HCT116 (cell line): Measurements from ENCODE around the gene RNF220. TPM values are rescaled to one million over a fixed set of nuclear protein-coding genes. Genes with fewer than 3 reads are reported as not detected.

Source experiments
- ATAC-seq: fragments of 200-7000 bp; cut with Tn5 transposase; 2 replicates; pipeline ENCODE4 v1.9.1; 2020; ENCODE audit warnings: mild to moderate bottlenecking, moderate library complexity
- BruUV-seq: library from RNA; stranded (reverse); fragments of 400-500 nt; replicated peaks from 2 replicates; lab custom pipeline; 2021; lab: Mats Ljungman, UMichigan
- CTCF ChIA-PET: fragments of 300-600 bp; sonication (Branson Sonifier 250); formaldehyde crosslinking; loops from one replicate; lab custom pipeline; 2021; ENCODE audit warnings: antibody characterized with exemption; lab: Charles Lee
- POLR2A ChIA-PET: fragments of 300-600, 350-600 bp; sonication (Branson Sonifier 250); formaldehyde crosslinking; loops from one replicate; lab custom pipeline; 2021; ENCODE audit warnings: antibody characterized with exemption; lab: Charles Lee
- RAD21 ChIA-PET, 2 experiments: fragments of 300-600 bp; sonication (Branson Sonifier 250); formaldehyde crosslinking; loops; one replicate each; lab custom pipeline; 2023; ENCODE audit warnings: low total read pairs in 2 of 2; ENCODE audit not compliant: uncharacterized antibody in 2 of 2, unreplicated experiment in 2 of 2, low non-redundant PET in 1 of 2; lab: Charles Lee
- DNase-seq: peaks from one replicate; pipeline ENCODE4 v3.0.0-alpha.2; 2010; ENCODE audit warnings: low read depth, low spot score
- H2AFZ ChIP-seq: fragments of 200-600 bp; shearing (Covaris generic), sonication (generic); 2 replicates; pipeline ENCODE4 v1.6.1; 2017; ENCODE audit warnings: low read depth, mixed run types, mixed read lengths, antibody characterized with exemption, low read length; ENCODE audit not compliant: poor library complexity, severe bottlenecking
- H3K27ac ChIP-seq: 2 replicates; pipeline ENCODE4 v1.5.1; 2012; ENCODE audit warnings: low read depth, low read length
- H3K27me3 ChIP-seq: fragments of 200-600 bp; sonication (generic); 2 replicates; pipeline ENCODE4 v1.6.1; 2016; ENCODE audit warnings: mixed run types, low read length, mixed read lengths; ENCODE audit not compliant: insufficient read depth
- H3K36me3 ChIP-seq, 2 experiments: fragments of 200-500 bp in 1 of 2; fragments of 200-600 bp in 1 of 2; sonication (Bioruptor generic) in 1 of 2; sonication (generic) in 1 of 2; 2 replicates each; pipeline versions ENCODE4 v1.5.1 to v1.6.1; 2014 to 2016; ENCODE audit warnings: low read length in 2 of 2, inconsistent platforms in 1 of 2, mixed read lengths in 1 of 2, mixed run types in 1 of 2; ENCODE audit not compliant: insufficient read depth in 2 of 2, control insufficient read depth in 1 of 2
- H3K4me1 ChIP-seq, 2 experiments: fragments of 200-600 bp in 1 of 2; sonication (generic) in 1 of 2; 2 replicates each; pipeline versions ENCODE4 v1.5.1 to v1.6.1; 2012 to 2017; ENCODE audit warnings: low read length in 2 of 2, inconsistent platforms in 1 of 2, mild to moderate bottlenecking in 1 of 2, mixed read lengths in 1 of 2, mixed run types in 1 of 2, moderate library complexity in 1 of 2; ENCODE audit not compliant: insufficient read depth in 2 of 2, control insufficient read depth in 1 of 2
- H3K4me2 ChIP-seq: fragments of 200-600 bp; sonication (generic); 2 replicates; pipeline ENCODE4 v1.6.1; 2017; ENCODE audit warnings: mixed run types, low read length, mixed read lengths
- H3K4me3 ChIP-seq, 2 experiments: fragments of 200-600 bp in 1 of 2; sonication (generic) in 1 of 2; replicated peaks in 1 of 2; 2 replicates each; pipeline ENCODE4 v1.5.1; 2011 to 2016; ENCODE audit warnings: low read length in 2 of 2, control low read depth in 1 of 2, low read depth in 1 of 2, mild to moderate bottlenecking in 1 of 2, mixed read lengths in 1 of 2, mixed run types in 1 of 2
- H3K79me2 ChIP-seq: fragments of 200-600 bp; sonication (generic); 2 replicates; pipeline ENCODE4 v1.6.1; 2017; ENCODE audit warnings: mild to moderate bottlenecking, mixed run types, low read length, moderate library complexity, mixed read lengths; ENCODE audit not compliant: insufficient read depth
- H3K9ac ChIP-seq: fragments of 200-600 bp; sonication (generic); 2 replicates; pipeline ENCODE4 v1.6.1; 2016; ENCODE audit warnings: low read length, mixed read lengths
- H3K9me2 ChIP-seq: fragments of 200-600 bp; sonication (generic), shearing (Covaris generic); 2 replicates; pipeline ENCODE4 v1.6.1; 2017; ENCODE audit warnings: mixed run types, mild to moderate bottlenecking, moderate library complexity; ENCODE audit not compliant: insufficient read depth
- H3K9me3 ChIP-seq, 2 experiments: fragments of 200-500 bp in 1 of 2; fragments of 200-600 bp in 1 of 2; sonication (Bioruptor generic) in 1 of 2; sonication (generic) in 1 of 2; 2 replicates each; pipeline ENCODE4 v1.6.1; 2014 to 2017; ENCODE audit warnings: low read length in 2 of 2, mixed read lengths in 2 of 2, inconsistent platforms in 1 of 2, low read depth in 1 of 2, mild to moderate bottlenecking in 1 of 2, mixed run types in 1 of 2, moderate library complexity in 1 of 2; ENCODE audit not compliant: control insufficient read depth in 1 of 2, insufficient read depth in 1 of 2
- H4K20me1 ChIP-seq: fragments of 200-600 bp; sonication (generic), shearing (Covaris generic); 2 replicates; pipeline ENCODE4 v1.6.1; 2017; ENCODE audit warnings: mixed run types, mild to moderate bottlenecking, moderate library complexity; ENCODE audit not compliant: insufficient read depth
- CEBPB ChIP-seq: IDR thresholded peaks from 2 replicates; pipeline ENCODE4 v1.6.1; 2012; ENCODE audit warnings: low read depth
- EGR1 ChIP-seq: IDR thresholded peaks from 2 replicates; pipeline ENCODE4 v1.6.1; 2012; ENCODE audit warnings: low read depth
- ELF1 ChIP-seq: IDR thresholded peaks from 2 replicates; pipeline ENCODE4 v1.6.1; 2012; ENCODE audit warnings: low read depth, borderline replicate concordance
- EZH2phosphoT487 ChIP-seq: fragments of 200-600 bp; IDR thresholded peaks from 2 replicates; pipeline ENCODE4 v1.6.1; 2018; ENCODE audit warnings: antibody characterized with exemption, borderline replicate concordance
- FOSL1 ChIP-seq: IDR thresholded peaks from 2 replicates; pipeline ENCODE4 v1.6.1; 2012; ENCODE audit warnings: low read depth
- JUND ChIP-seq: IDR thresholded peaks from 2 replicates; pipeline ENCODE4 v1.6.1; 2012
- POLR2AphosphoS5 ChIP-seq: IDR thresholded peaks from 2 replicates; pipeline ENCODE4 v1.6.1; 2011; ENCODE audit warnings: mild to moderate bottlenecking, low read depth, low read length, moderate library complexity
- RAD21 ChIP-seq: IDR thresholded peaks from 2 replicates; pipeline ENCODE4 v1.6.1; 2012; ENCODE audit warnings: low read depth, mild to moderate bottlenecking
- SRF ChIP-seq: IDR thresholded peaks from 2 replicates; pipeline ENCODE4 v1.6.1; 2012; ENCODE audit warnings: low read depth
- YY1 ChIP-seq: IDR thresholded peaks from 2 replicates; pipeline ENCODE4 v1.6.1; 2011; ENCODE audit warnings: low read length, low read depth, moderate library complexity, mild to moderate bottlenecking; ENCODE audit not compliant: insufficient replicate concordance; ENCODE audit errors: extremely low read depth
- intact Hi-C: fragments of 100-400 bp; cut with micrococcal nuclease; formaldehyde crosslinking; loops from 2 replicates; pipeline ENCODE4 v1.10.0; 2022
- total RNA-seq: library from RNA; stranded (reverse); gene quantifications from one replicate; pipeline ENCODE4 v1.2.1, GENCODE V29; 2021; ENCODE audit not compliant: unreplicated experiment
- TF ChIP-seq, protein P1 (sequence below): IDR thresholded peaks from 2 replicates; pipeline ENCODE4 v1.6.1; 2012
- TF ChIP-seq, protein P2 (sequence below): IDR thresholded peaks from 2 replicates; pipeline ENCODE4 v1.6.1; 2012; ENCODE audit warnings: low read depth
- TF ChIP-seq, protein P3 (sequence below), 3 experiments: fragments of 200-600 bp in 1 of 3; sonication (generic) in 1 of 3; IDR thresholded peaks in 2 of 3; conservative IDR thresholded peaks in 1 of 3; 2 replicates each; pipeline ENCODE4 v1.5.1; 2012 to 2017; ENCODE audit warnings: low read depth in 2 of 3, low read length in 2 of 3, antibody characterized with exemption in 1 of 3, borderline replicate concordance in 1 of 3, control low read depth in 1 of 3, mild to moderate bottlenecking in 1 of 3, mixed read lengths in 1 of 3, mixed run types in 1 of 3, moderate library complexity in 1 of 3; ENCODE audit not compliant: insufficient read depth in 1 of 3

RNF220 gene
- total RNA-seq, 1 experiment from 2014 or later: 84.5 TPM

DNA sequence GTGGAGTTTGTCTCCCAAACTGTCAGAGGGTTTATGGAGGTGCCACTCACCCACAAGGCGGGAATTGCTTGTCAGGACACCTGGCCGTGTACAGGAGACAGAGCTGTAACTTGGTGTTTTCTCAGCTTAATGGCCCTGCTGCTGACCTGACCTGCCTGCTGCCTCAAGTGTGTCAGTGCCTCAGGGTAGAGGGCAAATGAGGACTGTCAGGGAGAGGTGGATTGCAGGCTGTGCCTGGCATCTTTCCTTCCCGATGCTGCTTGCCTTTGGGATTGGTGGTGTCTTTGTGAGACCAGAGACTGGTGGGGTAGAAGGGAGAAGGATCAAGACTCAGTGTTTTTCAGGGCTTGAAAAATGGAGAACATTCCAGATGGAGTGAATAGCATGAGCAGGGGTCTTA, 237.9 kb downstream of the RNF220 start:
- Histone ChIP-seq H3K27ac (no peak overlapping the region), H4K20me1 (no peaks in the 10 kb centered on the region), H3K27me3 (no peaks in the 10 kb centered on the region), H3K9me3 (no peaks in the 10 kb centered on the region), H3K36me3 (peaks cover 17 to 35% of the 10 kb centered on the region in 2 experiments; a peak in 3 of 4 replicates), H3K4me2 (no peak overlapping the region), H3K4me1 (no peaks in the 10 kb centered on the region), H3K4me3 (no peak overlapping the region), H3K9ac (no peak overlapping the region), H3K9me2 (no peaks in the 10 kb centered on the region), H3K79me2 (no peaks in the 10 kb centered on the region), H2AFZ (no peak overlapping the region)
- ChIA-PET RAD21 (no interaction called here), POLR2A (no interaction called here), CTCF (interaction anchor here (1.2 to 2.7 kb wide), 2 partner anchors 10 kb away, joined by 3 to 10 read pairs; no protein-coding TSS in a partner anchor)
- intact Hi-C loops: no loop called here
- no peak for DNase-seq
- no peak for ATAC-seq
- BruUV-seq: no TSS peak
- no peak for TF ChIP-seq POLR2AphosphoS5
- no peak for TF ChIP-seq ELF1
- TF ChIP-seq FOSL1: no peak
- TF ChIP-seq, protein P1, sequence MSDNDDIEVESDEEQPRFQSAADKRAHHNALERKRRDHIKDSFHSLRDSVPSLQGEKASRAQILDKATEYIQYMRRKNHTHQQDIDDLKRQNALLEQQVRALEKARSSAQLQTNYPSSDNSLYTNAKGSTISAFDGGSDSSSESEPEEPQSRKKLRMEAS: no peak
- TF ChIP-seq EZH2phosphoT487: no peak
- no peak for TF ChIP-seq CEBPB
- TF ChIP-seq, protein P2, sequence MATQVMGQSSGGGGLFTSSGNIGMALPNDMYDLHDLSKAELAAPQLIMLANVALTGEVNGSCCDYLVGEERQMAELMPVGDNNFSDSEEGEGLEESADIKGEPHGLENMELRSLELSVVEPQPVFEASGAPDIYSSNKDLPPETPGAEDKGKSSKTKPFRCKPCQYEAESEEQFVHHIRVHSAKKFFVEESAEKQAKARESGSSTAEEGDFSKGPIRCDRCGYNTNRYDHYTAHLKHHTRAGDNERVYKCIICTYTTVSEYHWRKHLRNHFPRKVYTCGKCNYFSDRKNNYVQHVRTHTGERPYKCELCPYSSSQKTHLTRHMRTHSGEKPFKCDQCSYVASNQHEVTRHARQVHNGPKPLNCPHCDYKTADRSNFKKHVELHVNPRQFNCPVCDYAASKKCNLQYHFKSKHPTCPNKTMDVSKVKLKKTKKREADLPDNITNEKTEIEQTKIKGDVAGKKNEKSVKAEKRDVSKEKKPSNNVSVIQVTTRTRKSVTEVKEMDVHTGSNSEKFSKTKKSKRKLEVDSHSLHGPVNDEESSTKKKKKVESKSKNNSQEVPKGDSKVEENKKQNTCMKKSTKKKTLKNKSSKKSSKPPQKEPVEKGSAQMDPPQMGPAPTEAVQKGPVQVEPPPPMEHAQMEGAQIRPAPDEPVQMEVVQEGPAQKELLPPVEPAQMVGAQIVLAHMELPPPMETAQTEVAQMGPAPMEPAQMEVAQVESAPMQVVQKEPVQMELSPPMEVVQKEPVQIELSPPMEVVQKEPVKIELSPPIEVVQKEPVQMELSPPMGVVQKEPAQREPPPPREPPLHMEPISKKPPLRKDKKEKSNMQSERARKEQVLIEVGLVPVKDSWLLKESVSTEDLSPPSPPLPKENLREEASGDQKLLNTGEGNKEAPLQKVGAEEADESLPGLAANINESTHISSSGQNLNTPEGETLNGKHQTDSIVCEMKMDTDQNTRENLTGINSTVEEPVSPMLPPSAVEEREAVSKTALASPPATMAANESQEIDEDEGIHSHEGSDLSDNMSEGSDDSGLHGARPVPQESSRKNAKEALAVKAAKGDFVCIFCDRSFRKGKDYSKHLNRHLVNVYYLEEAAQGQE: no peak
- TF ChIP-seq EGR1: no peak
- no peak for TF ChIP-seq JUND
- TF ChIP-seq, protein P3, sequence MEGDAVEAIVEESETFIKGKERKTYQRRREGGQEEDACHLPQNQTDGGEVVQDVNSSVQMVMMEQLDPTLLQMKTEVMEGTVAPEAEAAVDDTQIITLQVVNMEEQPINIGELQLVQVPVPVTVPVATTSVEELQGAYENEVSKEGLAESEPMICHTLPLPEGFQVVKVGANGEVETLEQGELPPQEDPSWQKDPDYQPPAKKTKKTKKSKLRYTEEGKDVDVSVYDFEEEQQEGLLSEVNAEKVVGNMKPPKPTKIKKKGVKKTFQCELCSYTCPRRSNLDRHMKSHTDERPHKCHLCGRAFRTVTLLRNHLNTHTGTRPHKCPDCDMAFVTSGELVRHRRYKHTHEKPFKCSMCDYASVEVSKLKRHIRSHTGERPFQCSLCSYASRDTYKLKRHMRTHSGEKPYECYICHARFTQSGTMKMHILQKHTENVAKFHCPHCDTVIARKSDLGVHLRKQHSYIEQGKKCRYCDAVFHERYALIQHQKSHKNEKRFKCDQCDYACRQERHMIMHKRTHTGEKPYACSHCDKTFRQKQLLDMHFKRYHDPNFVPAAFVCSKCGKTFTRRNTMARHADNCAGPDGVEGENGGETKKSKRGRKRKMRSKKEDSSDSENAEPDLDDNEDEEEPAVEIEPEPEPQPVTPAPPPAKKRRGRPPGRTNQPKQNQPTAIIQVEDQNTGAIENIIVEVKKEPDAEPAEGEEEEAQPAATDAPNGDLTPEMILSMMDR (IDR thresholded peaks at IDR 0.05 in 2 of 3, conservative IDR thresholded peaks at IDR 0.05 in 1 of 3; ENCODE audit: borderline replicate concordance in 1 of 3, insufficient read depth in 1 of 3, low read depth in 2 of 3, low read length in 2 of 3): no peak
- TF ChIP-seq RAD21: no peak
- no peak for TF ChIP-seq YY1
- TF ChIP-seq SRF: no peak
